HCT116 (cell line): ENCODE results near the gene IPO5. TPM values are rescaled to one million over a fixed set of nuclear protein-coding genes. Genes with fewer than 3 reads are reported as not detected.

ENCODE experiments used
- ATAC-seq: fragments of 200-7000 bp; cut with Tn5 transposase; 2 replicates; pipeline ENCODE4 v1.9.1; 2020; ENCODE audit warnings: mild to moderate bottlenecking, moderate library complexity
- BruUV-seq: library from RNA; stranded (reverse); fragments of 400-500 nt; replicated peaks from 2 replicates; lab custom pipeline; 2021; lab: Mats Ljungman, UMichigan
- CTCF ChIA-PET: fragments of 300-600 bp; sonication (Branson Sonifier 250); formaldehyde crosslinking; loops from one replicate; lab custom pipeline; 2021; ENCODE audit warnings: antibody characterized with exemption; lab: Charles Lee
- POLR2A ChIA-PET: fragments of 300-600, 350-600 bp; sonication (Branson Sonifier 250); formaldehyde crosslinking; loops from one replicate; lab custom pipeline; 2021; ENCODE audit warnings: antibody characterized with exemption; lab: Charles Lee
- RAD21 ChIA-PET, 2 experiments: fragments of 300-600 bp; sonication (Branson Sonifier 250); formaldehyde crosslinking; loops; one replicate each; lab custom pipeline; 2023; ENCODE audit warnings: low total read pairs in 2 of 2; ENCODE audit not compliant: uncharacterized antibody in 2 of 2, unreplicated experiment in 2 of 2, low non-redundant PET in 1 of 2; lab: Charles Lee
- DNase-seq: peaks from one replicate; pipeline ENCODE4 v3.0.0-alpha.2; 2010; ENCODE audit warnings: low read depth, low spot score
- H2AFZ ChIP-seq: fragments of 200-600 bp; shearing (Covaris generic), sonication (generic); 2 replicates; pipeline ENCODE4 v1.6.1; 2017; ENCODE audit warnings: low read depth, mixed run types, mixed read lengths, antibody characterized with exemption, low read length; ENCODE audit not compliant: poor library complexity, severe bottlenecking
- H3K27ac ChIP-seq: 2 replicates; pipeline ENCODE4 v1.5.1; 2012; ENCODE audit warnings: low read depth, low read length
- H3K27me3 ChIP-seq: fragments of 200-600 bp; sonication (generic); 2 replicates; pipeline ENCODE4 v1.6.1; 2016; ENCODE audit warnings: mixed run types, low read length, mixed read lengths; ENCODE audit not compliant: insufficient read depth
- H3K36me3 ChIP-seq, 2 experiments: fragments of 200-500 bp in 1 of 2; fragments of 200-600 bp in 1 of 2; sonication (Bioruptor generic) in 1 of 2; sonication (generic) in 1 of 2; 2 replicates each; pipeline versions ENCODE4 v1.5.1 to v1.6.1; 2014 to 2016; ENCODE audit warnings: low read length in 2 of 2, inconsistent platforms in 1 of 2, mixed read lengths in 1 of 2, mixed run types in 1 of 2; ENCODE audit not compliant: insufficient read depth in 2 of 2, control insufficient read depth in 1 of 2
- H3K4me1 ChIP-seq, 2 experiments: fragments of 200-600 bp in 1 of 2; sonication (generic) in 1 of 2; 2 replicates each; pipeline versions ENCODE4 v1.5.1 to v1.6.1; 2012 to 2017; ENCODE audit warnings: low read length in 2 of 2, inconsistent platforms in 1 of 2, mild to moderate bottlenecking in 1 of 2, mixed read lengths in 1 of 2, mixed run types in 1 of 2, moderate library complexity in 1 of 2; ENCODE audit not compliant: insufficient read depth in 2 of 2, control insufficient read depth in 1 of 2
- H3K4me2 ChIP-seq: fragments of 200-600 bp; sonication (generic); 2 replicates; pipeline ENCODE4 v1.6.1; 2017; ENCODE audit warnings: mixed run types, low read length, mixed read lengths
- H3K4me3 ChIP-seq, 2 experiments: fragments of 200-600 bp in 1 of 2; sonication (generic) in 1 of 2; replicated peaks in 1 of 2; 2 replicates each; pipeline ENCODE4 v1.5.1; 2011 to 2016; ENCODE audit warnings: low read length in 2 of 2, control low read depth in 1 of 2, low read depth in 1 of 2, mild to moderate bottlenecking in 1 of 2, mixed read lengths in 1 of 2, mixed run types in 1 of 2
- H3K79me2 ChIP-seq: fragments of 200-600 bp; sonication (generic); 2 replicates; pipeline ENCODE4 v1.6.1; 2017; ENCODE audit warnings: mild to moderate bottlenecking, mixed run types, low read length, moderate library complexity, mixed read lengths; ENCODE audit not compliant: insufficient read depth
- H3K9ac ChIP-seq: fragments of 200-600 bp; sonication (generic); 2 replicates; pipeline ENCODE4 v1.6.1; 2016; ENCODE audit warnings: low read length, mixed read lengths
- H3K9me2 ChIP-seq: fragments of 200-600 bp; sonication (generic), shearing (Covaris generic); 2 replicates; pipeline ENCODE4 v1.6.1; 2017; ENCODE audit warnings: mixed run types, mild to moderate bottlenecking, moderate library complexity; ENCODE audit not compliant: insufficient read depth
- H3K9me3 ChIP-seq, 2 experiments: fragments of 200-500 bp in 1 of 2; fragments of 200-600 bp in 1 of 2; sonication (Bioruptor generic) in 1 of 2; sonication (generic) in 1 of 2; 2 replicates each; pipeline ENCODE4 v1.6.1; 2014 to 2017; ENCODE audit warnings: low read length in 2 of 2, mixed read lengths in 2 of 2, inconsistent platforms in 1 of 2, low read depth in 1 of 2, mild to moderate bottlenecking in 1 of 2, mixed run types in 1 of 2, moderate library complexity in 1 of 2; ENCODE audit not compliant: control insufficient read depth in 1 of 2, insufficient read depth in 1 of 2
- H4K20me1 ChIP-seq: fragments of 200-600 bp; sonication (generic), shearing (Covaris generic); 2 replicates; pipeline ENCODE4 v1.6.1; 2017; ENCODE audit warnings: mixed run types, mild to moderate bottlenecking, moderate library complexity; ENCODE audit not compliant: insufficient read depth
- EGR1 ChIP-seq: IDR thresholded peaks from 2 replicates; pipeline ENCODE4 v1.6.1; 2012; ENCODE audit warnings: low read depth
- ELF1 ChIP-seq: IDR thresholded peaks from 2 replicates; pipeline ENCODE4 v1.6.1; 2012; ENCODE audit warnings: low read depth, borderline replicate concordance
- EZH2 ChIP-seq: fragments of 200-600 bp; sonication (generic); IDR thresholded peaks from 2 replicates; pipeline ENCODE4 v1.6.1; 2017; ENCODE audit warnings: antibody characterized with exemption, mixed run types
- EZH2phosphoT487 ChIP-seq: fragments of 200-600 bp; IDR thresholded peaks from 2 replicates; pipeline ENCODE4 v1.6.1; 2018; ENCODE audit warnings: antibody characterized with exemption, borderline replicate concordance
- FOSL1 ChIP-seq: IDR thresholded peaks from 2 replicates; pipeline ENCODE4 v1.6.1; 2012; ENCODE audit warnings: low read depth
- JUND ChIP-seq: IDR thresholded peaks from 2 replicates; pipeline ENCODE4 v1.6.1; 2012
- POLR2AphosphoS5 ChIP-seq: IDR thresholded peaks from 2 replicates; pipeline ENCODE4 v1.6.1; 2011; ENCODE audit warnings: mild to moderate bottlenecking, low read depth, low read length, moderate library complexity
- RAD21 ChIP-seq: IDR thresholded peaks from 2 replicates; pipeline ENCODE4 v1.6.1; 2012; ENCODE audit warnings: low read depth, mild to moderate bottlenecking
- SIN3A ChIP-seq: IDR thresholded peaks from 2 replicates; pipeline ENCODE4 v1.6.1; 2012; ENCODE audit warnings: low read depth
- SP1 ChIP-seq: IDR thresholded peaks from 2 replicates; pipeline ENCODE4 v1.6.1; 2012; ENCODE audit warnings: low read depth
- SRF ChIP-seq: IDR thresholded peaks from 2 replicates; pipeline ENCODE4 v1.6.1; 2012; ENCODE audit warnings: low read depth
- TCF7L2 ChIP-seq: IDR thresholded peaks from 2 replicates; pipeline ENCODE4 v1.7.0; 2011; ENCODE audit warnings: borderline replicate concordance, inconsistent platforms; ENCODE audit not compliant: insufficient read depth, insufficient read length; ENCODE audit errors: extremely low read depth
- ZFX ChIP-seq: fragments of 450-650 bp; IDR thresholded peaks from 2 replicates; pipeline ENCODE4 v1.6.1; 2017
- ZNF274 ChIP-seq: fragments of 200-500 bp; sonication (Bioruptor generic); IDR thresholded peaks from 2 replicates; pipeline ENCODE4 v1.6.1; 2014; ENCODE audit warnings: mild to moderate bottlenecking, low read depth, low read length, inconsistent platforms
- intact Hi-C: fragments of 100-400 bp; cut with micrococcal nuclease; formaldehyde crosslinking; loops from 2 replicates; pipeline ENCODE4 v1.10.0; 2022
- total RNA-seq: library from RNA; stranded (reverse); gene quantifications from one replicate; pipeline ENCODE4 v1.2.1, GENCODE V29; 2021; ENCODE audit not compliant: unreplicated experiment
- TF ChIP-seq, protein P1 (sequence below): IDR thresholded peaks from 2 replicates; pipeline ENCODE4 v1.6.1; 2012
- TF ChIP-seq, protein P2 (sequence below): IDR thresholded peaks from 2 replicates; pipeline ENCODE4 v1.6.1; 2011; ENCODE audit warnings: mild to moderate bottlenecking, low read length, moderate library complexity; ENCODE audit not compliant: insufficient replicate concordance; ENCODE audit errors: extremely low read depth
- TF ChIP-seq, protein P3 (sequence below): IDR thresholded peaks from 2 replicates; pipeline ENCODE4 v1.6.1; 2012
- TF ChIP-seq, protein P4 (sequence below): IDR thresholded peaks from 2 replicates; pipeline ENCODE4 v1.6.1; 2012; ENCODE audit warnings: low read depth

Gene IPO5
- total RNA-seq, 1 experiment from 2014 or later, result 237 TPM

DNA sequence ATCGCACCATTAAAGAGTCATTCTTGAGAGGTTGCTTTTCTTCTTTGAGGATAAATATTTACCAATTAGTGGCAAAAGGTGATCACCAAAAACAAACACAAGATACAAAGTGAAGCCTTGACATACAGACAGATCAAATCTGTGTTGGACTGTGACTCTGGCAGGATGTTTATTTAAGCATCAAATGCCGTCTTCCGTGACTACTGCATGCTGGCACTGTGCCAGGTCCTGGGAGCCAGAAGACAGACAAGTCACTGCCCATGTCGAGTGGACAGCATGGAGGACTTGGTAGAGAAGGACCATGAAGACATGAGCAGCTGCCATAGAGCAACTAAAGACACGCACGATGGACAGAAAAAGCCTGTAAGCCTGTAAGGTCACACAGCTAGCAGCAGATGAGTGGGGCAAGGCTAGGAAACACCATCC is 96.6 kb downstream of the IPO5 start:
- Histone ChIP-seq H3K36me3 (no peaks in the 10 kb centered on the region), H3K4me2 (no peak overlapping the region), H3K4me3 (no peak overlapping the region), H3K27ac (no peak overlapping the region), H3K79me2 (no peaks in the 10 kb centered on the region), H2AFZ (no peak overlapping the region), H3K9me2 (no peaks in the 10 kb centered on the region), H3K27me3 (no peaks in the 10 kb centered on the region), H4K20me1 (no peaks in the 10 kb centered on the region), H3K4me1 (peaks cover 0 to 3% of the 10 kb centered on the region in 2 experiments; a peak in 1 of 4 replicates), H3K9me3 (no peaks in the 10 kb centered on the region), H3K9ac (no peak overlapping the region)
- ChIA-PET CTCF (no interaction called here), POLR2A (no interaction called here), RAD21 (no interaction called here)
- DNase-seq (no peak), ATAC-seq (no peak)
- no TSS peak for BruUV-seq
- no peak for TF ChIP-seq ELF1
- no peak for TF ChIP-seq SP1
- TF ChIP-seq, protein P1, sequence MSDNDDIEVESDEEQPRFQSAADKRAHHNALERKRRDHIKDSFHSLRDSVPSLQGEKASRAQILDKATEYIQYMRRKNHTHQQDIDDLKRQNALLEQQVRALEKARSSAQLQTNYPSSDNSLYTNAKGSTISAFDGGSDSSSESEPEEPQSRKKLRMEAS, result no peak
- no peak for TF ChIP-seq ZFX
- TF ChIP-seq FOSL1, result no peak
- TF ChIP-seq EZH2phosphoT487, result no peak
- no peak for TF ChIP-seq RAD21
- no peak for TF ChIP-seq ZNF274
- no peak for TF ChIP-seq POLR2AphosphoS5
- TF ChIP-seq TCF7L2, result no peak
- TF ChIP-seq JUND, result no peak
- TF ChIP-seq SIN3A, result no peak
- no peak for TF ChIP-seq EZH2
- TF ChIP-seq, protein P2, sequence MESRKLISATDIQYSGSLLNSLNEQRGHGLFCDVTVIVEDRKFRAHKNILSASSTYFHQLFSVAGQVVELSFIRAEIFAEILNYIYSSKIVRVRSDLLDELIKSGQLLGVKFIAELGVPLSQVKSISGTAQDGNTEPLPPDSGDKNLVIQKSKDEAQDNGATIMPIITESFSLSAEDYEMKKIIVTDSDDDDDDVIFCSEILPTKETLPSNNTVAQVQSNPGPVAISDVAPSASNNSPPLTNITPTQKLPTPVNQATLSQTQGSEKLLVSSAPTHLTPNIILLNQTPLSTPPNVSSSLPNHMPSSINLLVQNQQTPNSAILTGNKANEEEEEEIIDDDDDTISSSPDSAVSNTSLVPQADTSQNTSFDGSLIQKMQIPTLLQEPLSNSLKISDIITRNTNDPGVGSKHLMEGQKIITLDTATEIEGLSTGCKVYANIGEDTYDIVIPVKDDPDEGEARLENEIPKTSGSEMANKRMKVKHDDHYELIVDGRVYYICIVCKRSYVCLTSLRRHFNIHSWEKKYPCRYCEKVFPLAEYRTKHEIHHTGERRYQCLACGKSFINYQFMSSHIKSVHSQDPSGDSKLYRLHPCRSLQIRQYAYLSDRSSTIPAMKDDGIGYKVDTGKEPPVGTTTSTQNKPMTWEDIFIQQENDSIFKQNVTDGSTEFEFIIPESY, result no peak
- TF ChIP-seq, protein P3, sequence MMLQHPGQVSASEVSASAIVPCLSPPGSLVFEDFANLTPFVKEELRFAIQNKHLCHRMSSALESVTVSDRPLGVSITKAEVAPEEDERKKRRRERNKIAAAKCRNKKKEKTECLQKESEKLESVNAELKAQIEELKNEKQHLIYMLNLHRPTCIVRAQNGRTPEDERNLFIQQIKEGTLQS, result no peak
- TF ChIP-seq SRF, result no peak
- TF ChIP-seq EGR1, result no peak
- TF ChIP-seq, protein P4, sequence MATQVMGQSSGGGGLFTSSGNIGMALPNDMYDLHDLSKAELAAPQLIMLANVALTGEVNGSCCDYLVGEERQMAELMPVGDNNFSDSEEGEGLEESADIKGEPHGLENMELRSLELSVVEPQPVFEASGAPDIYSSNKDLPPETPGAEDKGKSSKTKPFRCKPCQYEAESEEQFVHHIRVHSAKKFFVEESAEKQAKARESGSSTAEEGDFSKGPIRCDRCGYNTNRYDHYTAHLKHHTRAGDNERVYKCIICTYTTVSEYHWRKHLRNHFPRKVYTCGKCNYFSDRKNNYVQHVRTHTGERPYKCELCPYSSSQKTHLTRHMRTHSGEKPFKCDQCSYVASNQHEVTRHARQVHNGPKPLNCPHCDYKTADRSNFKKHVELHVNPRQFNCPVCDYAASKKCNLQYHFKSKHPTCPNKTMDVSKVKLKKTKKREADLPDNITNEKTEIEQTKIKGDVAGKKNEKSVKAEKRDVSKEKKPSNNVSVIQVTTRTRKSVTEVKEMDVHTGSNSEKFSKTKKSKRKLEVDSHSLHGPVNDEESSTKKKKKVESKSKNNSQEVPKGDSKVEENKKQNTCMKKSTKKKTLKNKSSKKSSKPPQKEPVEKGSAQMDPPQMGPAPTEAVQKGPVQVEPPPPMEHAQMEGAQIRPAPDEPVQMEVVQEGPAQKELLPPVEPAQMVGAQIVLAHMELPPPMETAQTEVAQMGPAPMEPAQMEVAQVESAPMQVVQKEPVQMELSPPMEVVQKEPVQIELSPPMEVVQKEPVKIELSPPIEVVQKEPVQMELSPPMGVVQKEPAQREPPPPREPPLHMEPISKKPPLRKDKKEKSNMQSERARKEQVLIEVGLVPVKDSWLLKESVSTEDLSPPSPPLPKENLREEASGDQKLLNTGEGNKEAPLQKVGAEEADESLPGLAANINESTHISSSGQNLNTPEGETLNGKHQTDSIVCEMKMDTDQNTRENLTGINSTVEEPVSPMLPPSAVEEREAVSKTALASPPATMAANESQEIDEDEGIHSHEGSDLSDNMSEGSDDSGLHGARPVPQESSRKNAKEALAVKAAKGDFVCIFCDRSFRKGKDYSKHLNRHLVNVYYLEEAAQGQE, result no peak
- intact Hi-C loops, result no loop called here
